Activated gamma-delta T cell treated with anti-CD3 and anti-CD28 coated beads, Interleukin-2, amount 50 U/mL, for 16 hours (primary cell): ENCODE results near the gene TSC1.
A peak's percentile ranks its signal among the peaks of the same experiment; 100 is the strongest.
"Not testable (repeated sequence)": the region's sequence is repeated elsewhere in the genome, so short reads cannot be mapped to it uniquely, and the experiment has no call there.

Experiments
- DNase-seq: peaks from one replicate; pipeline ENCODE4 v3.0.0-alpha.2; 2020; ENCODE audit warnings: low read depth

TSC1 gene

GRCh38 chr9:132944294-132945185 lies at the start of gene TSC1:
TSS of gene TSC1 (minus strand) at chr9:132944616. CDS start at chr9:132928872, 15,744 bp downstream.
- DNase-seq = peak; percentile 98

DNA sequence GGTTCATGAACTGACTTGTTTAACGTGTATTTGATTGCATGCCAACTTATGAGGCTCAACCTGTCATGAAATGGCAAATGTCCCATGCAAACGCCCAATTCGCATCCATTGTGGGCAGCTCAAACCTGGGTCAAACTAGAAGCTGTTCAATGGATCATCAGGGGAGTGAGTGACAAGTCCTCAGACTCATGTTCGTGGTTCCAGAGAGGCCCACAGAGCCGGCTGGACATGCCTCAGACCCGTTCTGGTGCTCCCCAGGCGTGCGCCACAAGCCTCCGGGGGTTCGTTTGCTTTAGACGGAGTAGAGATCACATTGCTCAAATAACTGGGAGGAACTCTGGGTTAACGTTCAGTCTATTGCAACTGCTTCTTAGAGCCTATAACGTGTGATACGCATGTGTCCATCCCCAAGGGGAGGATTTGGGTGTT lies 49.1 kb upstream of the TSC1 start:
- no peak for DNase-seq

- no peak for DNase-seq
Observed at GRCh38 chr9:132991351-132992300, 47.2 kb upstream of the TSC1 start.

- no peak for DNase-seq
Observed at GRCh38 chr9:132990781-132991180, 46.4 kb upstream of the TSC1 start.

GRCh38 chr9:132989998-132990557 lies 45.7 kb upstream of the TSC1 start:
- not testable (repeated sequence) for DNase-seq

DNA sequence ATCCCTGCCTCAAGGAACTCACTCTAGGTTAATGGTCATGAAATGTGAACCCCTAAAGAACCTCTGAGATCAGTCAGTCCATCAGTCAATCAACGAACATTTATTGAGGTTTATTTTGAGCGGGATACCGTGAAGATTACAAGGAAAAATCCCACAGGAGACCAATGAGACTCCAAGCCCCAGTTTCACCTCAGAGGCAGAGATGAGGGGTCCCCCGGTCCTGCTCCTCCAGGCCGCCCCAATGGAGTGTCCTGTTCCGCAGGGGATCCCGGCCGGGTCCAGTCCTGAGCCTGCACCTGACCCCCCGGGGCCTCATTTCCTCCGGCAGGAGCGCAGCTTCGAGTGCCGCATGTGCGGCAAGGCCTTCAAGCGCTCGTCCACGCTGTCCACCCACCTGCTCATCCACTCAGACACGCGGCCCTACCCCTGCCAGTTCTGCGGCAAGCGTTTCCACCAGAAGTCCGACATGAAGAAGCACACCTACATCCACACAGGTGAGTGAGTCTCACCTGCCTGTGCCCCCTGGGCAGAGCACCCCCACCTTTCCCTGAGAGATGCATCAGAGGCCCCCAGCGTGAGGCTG lies 45.1 kb upstream of the TSC1 start:
- no peak for DNase-seq

DNA sequence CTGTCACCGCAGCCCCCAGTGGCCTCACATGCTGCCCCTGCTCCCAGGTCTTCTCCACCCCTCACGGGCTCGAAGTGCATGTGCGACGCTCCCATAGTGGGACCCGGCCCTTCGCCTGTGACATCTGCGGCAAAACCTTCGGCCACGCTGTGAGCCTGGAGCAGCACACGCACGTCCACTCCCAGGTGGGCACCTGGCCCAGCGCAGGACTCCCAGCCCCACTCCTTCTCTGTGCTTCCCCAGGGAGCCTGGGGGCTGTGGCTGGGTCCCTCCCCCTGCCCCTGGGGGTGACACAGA lies 44.5 kb upstream of the TSC1 start:
- no peak for DNase-seq

DNA sequence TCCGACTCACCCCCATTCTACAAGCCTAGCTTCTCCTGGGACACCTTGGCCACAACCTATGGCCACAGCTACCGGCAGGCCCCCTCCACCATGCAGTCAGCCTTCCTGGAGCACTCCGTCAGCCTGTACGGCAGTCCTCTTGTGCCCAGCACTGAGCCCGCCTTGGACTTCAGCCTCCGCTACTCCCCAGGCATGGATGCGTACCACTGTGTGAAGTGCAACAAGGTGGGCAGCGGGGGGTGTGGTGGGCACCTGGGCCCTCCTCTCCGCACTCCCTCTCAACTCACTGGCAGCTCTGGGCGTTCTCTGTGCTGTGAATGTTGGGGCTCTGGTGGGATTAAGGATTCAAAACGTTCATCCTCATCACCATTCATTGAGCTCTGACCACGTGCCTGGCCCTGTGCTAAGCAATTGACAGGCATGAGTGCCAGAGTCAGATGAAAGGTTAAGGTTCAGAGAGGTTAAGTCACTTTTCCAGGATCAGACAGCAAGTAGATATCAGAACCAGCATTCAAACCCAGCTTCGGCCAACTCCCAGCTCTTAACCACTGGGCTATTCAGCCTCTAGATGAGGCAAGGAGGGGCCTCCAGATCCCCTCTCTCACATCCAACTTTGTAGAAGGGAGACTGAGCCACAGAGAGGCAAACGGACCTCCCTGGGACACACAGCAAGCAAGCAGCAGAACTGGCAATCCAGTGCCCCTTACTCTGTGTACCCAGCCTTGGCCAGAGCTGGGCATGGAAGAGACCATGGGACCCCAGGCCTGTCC lies 44.0 kb upstream of the TSC1 start:
- DNase-seq = no peak

DNA sequence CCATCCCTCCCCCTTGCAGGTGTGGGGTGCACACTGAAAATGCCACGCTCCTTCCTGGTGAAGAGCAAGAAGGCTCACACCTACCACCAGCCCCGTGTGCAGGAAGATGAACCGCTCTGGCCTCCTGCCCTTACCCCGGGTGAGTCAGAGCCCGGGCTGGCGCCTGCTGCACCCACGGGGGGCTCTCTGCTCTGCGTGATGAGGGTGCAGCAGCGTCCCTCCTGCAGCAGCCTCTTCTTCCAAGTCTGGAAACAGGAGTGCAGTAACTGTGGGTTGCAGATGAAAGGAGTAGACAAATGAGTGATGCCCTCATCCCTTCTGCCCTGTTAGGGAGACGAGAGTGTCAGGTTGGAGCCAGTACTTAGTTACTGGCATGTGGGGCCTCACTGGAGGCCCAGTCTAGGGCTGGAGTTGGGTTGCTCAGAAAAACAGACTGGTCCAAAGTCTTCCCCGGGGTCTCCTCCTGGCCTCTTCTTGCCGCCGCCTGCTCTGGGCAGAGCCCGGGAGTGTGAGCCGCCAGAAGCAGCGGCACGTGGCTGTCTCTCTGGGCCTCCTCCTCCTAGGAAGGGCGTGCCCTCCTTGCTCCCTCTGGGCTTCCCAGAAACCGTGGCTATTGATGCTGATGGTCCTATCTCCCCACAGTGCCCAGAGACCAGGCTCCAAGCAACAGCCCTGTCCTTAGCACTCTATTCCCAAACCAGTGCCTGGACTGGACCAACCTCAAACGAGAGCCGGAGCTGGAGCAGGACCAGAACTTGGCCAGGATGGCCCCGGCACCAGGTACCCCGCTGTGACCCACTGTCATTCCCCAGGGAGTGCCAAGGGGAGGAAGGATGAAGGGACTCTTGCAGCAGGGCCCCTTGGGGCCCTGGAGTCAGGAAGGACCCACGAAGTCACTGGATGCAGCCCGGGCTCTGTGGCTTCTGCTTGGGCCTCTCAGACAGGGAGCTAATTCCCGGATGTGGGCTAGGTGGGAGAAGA lies 42.5 kb upstream of the TSC1 start:
- no peak for DNase-seq

- DNase-seq = no peak
Observed at GRCh38 chr9:132986114-132986513, 41.7 kb upstream of the TSC1 start.

GRCh38 chr9:132985489-132985888 lies 41.1 kb upstream of the TSC1 start:
- DNase-seq = no peak

- DNase-seq = no peak
Observed at GRCh38 chr9:132985071-132985350, 40.6 kb upstream of the TSC1 start.

DNA sequence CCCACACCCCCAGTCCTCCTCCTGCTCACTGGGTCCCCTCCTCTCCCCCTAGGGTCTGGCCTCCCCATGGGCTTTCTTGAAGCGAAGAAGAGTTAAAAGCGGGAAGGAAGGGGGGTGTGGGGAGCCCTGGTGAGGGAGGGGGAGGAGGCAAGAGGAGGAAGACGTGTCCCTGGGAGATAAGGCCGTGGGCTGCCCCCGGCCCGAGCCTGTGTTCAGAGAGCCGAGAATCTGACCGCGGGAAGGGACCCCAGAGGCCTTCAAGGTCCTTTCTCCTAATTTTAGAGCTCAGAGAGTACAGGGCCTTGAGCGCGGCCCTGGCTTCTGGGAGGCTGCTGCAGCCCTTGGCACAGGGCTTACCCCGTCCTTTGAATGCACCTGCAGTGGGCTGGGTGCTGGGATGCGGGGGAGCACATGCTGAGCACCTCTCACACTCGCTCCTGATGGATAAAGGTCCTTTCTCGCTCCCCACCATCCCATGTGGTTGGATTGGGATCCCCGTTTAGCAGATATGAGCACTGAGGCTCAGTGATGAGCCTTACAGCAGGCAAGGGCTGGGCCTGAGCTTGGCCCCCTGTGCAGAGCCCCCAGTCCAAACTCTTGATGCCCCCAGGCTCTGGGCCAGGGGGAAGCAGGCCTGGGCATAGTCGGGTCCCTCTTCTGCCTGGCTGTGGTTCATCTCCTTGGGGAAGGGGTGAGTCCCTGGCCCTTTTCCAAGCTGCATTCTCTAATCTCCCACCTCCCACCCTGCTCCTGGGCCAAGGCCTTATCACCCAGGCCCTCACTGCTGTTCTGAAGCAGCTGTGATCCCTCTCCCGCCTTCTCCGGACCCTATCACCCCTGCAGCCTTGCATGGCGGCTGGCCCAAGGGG lies 40.0 kb upstream of the TSC1 start:
- DNase-seq = no peak

DNA sequence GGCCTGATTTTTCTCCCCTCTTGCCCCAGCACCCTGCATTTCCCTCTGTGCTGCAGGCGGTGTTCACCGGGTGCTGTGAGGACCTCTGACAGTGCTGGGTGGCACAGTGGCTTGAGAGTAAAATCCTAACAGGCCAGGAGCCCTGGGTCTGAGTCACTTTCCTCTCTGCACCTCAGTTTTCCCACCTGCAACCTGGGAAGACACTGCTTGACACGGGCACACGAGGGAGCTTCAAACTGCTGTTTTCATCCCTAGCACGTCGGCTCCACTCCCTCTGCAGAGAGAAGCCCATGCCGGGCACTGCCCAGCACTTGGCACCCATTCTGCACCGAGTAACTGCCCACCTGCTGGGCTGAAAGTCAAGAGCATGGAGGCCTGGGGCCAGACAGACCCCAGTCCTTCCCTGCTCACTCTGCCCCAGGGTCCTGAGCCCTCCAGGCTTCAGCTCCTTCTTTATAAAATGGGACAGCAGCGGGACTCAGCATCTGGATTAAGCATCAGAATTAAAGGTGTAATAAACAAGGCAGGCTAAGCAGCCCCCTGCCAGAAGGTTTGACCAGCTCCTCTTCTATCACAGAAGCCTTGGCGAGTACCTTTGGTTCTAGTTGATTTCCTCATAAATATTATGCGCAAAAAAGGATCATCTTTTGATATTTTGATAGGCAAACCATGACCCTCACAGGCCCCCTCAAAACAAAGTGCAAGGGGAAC lies 39.2 kb upstream of the TSC1 start:
- DNase-seq = no peak

GRCh38 chr9:132982458-132982857 lies 38.0 kb upstream of the TSC1 start:
- no peak for DNase-seq

- no peak for DNase-seq
Observed at GRCh38 chr9:132980157-132980556, 35.7 kb upstream of the TSC1 start.

- DNase-seq = no peak
Observed at GRCh38 chr9:132978451-132979131, 34.2 kb upstream of the TSC1 start, which contains the start of gene GFI1B. TSS of gene GFI1B (plus strand) at chr9:132978694. CDS start at chr9:132986679, 7,985 bp downstream.

DNA sequence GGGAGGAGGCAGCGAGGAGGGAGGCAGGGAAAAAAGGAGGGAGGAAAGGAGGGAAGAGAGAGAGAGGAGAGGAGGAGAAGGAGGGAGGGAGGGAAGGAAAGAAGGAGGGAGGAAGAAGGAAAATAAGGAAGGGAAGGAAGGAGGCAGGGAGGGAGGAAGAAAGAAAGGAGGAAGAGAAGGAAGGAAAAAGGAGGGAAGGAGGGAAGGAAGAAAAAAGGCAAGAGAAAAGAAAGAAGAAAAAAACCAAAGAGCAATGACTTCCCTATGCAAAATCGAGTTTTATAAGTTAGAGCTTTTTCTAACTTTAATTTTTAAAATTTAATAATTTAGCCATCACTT lies 33.7 kb upstream of the TSC1 start:
- no peak for DNase-seq
